ENCODE measurements around the gene SLC9A5. TPM values are rescaled to one million over a fixed set of nuclear protein-coding genes. Genes with fewer than 3 reads are reported as not detected.

Gene SLC9A5
- total and polyA plus RNA-seq, 2 experiments from 2014 or later, result 4.5 to 5.4 TPM

DNA sequence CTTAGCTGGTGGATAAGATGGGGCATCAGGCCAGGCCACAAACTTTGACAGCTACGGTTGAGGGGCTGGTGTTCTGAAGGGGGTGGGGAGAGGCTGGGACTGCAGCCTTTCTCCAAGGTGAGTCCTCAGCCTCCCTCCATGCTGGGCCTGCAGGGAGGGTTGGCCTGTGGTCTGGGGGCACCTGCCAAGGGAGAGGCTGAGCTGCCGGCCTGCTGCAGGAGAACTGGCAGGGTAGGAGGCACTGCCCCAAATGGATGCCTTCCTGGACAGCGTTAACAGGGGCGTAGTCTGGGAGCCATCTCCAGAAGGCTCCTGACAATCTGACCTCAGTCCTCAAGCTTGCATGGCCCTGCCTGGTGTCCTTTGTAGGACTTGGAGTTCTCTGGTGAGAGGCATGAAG lies 44.7 kb upstream of the SLC9A5 start:
- no peak overlapping the region for H3K27ac ChIP-seq (ENCODE audit: low read depth)
- H4K20me1 ChIP-seq (replicated peaks; ENCODE audit: insufficient read depth), result no peaks in the 10 kb centered on the region
- H2AFZ ChIP-seq, result no peak overlapping the region
- H3K79me2 ChIP-seq (replicated peaks; ENCODE audit: insufficient read depth), result no peaks in the 10 kb centered on the region
- no peak overlapping the region for H3K4me3 ChIP-seq
- H3K4me2 ChIP-seq, result no peak overlapping the region
- ATAC-seq (no peak), DNase-seq (ENCODE audit: low spot score) (no peak)
- TF ChIP-seq EZH2 (IDR thresholded peaks at IDR 0.05; ENCODE audit: low read depth, unreplicated experiment) (no peak), EZH2phosphoT487 (IDR thresholded peaks at IDR 0.05; ENCODE audit: unreplicated experiment) (no peak), CREB1 (CRISPR knock-in tag; IDR thresholded peaks at IDR 0.05; ENCODE audit: low read depth) (no peak), JUNB (IDR thresholded peaks at IDR 0.05; ENCODE audit: unreplicated experiment) (no peak), ZNF331 (CRISPR knock-in tag; IDR thresholded peaks at IDR 0.05; ENCODE audit: low read depth) (no peak), ZNF114 (CRISPR knock-in tag; IDR thresholded peaks at IDR 0.05) (no peak), POLR2AphosphoS5 (IDR thresholded peaks at IDR 0.05; ENCODE audit: low read depth) (no peak), STAT1 (IDR thresholded peaks at IDR 0.05; ENCODE audit: unreplicated experiment) (no peak)
- TF ChIP-seq, protein P1, sequence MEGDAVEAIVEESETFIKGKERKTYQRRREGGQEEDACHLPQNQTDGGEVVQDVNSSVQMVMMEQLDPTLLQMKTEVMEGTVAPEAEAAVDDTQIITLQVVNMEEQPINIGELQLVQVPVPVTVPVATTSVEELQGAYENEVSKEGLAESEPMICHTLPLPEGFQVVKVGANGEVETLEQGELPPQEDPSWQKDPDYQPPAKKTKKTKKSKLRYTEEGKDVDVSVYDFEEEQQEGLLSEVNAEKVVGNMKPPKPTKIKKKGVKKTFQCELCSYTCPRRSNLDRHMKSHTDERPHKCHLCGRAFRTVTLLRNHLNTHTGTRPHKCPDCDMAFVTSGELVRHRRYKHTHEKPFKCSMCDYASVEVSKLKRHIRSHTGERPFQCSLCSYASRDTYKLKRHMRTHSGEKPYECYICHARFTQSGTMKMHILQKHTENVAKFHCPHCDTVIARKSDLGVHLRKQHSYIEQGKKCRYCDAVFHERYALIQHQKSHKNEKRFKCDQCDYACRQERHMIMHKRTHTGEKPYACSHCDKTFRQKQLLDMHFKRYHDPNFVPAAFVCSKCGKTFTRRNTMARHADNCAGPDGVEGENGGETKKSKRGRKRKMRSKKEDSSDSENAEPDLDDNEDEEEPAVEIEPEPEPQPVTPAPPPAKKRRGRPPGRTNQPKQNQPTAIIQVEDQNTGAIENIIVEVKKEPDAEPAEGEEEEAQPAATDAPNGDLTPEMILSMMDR (conservative IDR thresholded peaks at IDR 0.05; ENCODE audit: low read depth in 2 of 2), result no peak
- TF ChIP-seq, protein P2, sequence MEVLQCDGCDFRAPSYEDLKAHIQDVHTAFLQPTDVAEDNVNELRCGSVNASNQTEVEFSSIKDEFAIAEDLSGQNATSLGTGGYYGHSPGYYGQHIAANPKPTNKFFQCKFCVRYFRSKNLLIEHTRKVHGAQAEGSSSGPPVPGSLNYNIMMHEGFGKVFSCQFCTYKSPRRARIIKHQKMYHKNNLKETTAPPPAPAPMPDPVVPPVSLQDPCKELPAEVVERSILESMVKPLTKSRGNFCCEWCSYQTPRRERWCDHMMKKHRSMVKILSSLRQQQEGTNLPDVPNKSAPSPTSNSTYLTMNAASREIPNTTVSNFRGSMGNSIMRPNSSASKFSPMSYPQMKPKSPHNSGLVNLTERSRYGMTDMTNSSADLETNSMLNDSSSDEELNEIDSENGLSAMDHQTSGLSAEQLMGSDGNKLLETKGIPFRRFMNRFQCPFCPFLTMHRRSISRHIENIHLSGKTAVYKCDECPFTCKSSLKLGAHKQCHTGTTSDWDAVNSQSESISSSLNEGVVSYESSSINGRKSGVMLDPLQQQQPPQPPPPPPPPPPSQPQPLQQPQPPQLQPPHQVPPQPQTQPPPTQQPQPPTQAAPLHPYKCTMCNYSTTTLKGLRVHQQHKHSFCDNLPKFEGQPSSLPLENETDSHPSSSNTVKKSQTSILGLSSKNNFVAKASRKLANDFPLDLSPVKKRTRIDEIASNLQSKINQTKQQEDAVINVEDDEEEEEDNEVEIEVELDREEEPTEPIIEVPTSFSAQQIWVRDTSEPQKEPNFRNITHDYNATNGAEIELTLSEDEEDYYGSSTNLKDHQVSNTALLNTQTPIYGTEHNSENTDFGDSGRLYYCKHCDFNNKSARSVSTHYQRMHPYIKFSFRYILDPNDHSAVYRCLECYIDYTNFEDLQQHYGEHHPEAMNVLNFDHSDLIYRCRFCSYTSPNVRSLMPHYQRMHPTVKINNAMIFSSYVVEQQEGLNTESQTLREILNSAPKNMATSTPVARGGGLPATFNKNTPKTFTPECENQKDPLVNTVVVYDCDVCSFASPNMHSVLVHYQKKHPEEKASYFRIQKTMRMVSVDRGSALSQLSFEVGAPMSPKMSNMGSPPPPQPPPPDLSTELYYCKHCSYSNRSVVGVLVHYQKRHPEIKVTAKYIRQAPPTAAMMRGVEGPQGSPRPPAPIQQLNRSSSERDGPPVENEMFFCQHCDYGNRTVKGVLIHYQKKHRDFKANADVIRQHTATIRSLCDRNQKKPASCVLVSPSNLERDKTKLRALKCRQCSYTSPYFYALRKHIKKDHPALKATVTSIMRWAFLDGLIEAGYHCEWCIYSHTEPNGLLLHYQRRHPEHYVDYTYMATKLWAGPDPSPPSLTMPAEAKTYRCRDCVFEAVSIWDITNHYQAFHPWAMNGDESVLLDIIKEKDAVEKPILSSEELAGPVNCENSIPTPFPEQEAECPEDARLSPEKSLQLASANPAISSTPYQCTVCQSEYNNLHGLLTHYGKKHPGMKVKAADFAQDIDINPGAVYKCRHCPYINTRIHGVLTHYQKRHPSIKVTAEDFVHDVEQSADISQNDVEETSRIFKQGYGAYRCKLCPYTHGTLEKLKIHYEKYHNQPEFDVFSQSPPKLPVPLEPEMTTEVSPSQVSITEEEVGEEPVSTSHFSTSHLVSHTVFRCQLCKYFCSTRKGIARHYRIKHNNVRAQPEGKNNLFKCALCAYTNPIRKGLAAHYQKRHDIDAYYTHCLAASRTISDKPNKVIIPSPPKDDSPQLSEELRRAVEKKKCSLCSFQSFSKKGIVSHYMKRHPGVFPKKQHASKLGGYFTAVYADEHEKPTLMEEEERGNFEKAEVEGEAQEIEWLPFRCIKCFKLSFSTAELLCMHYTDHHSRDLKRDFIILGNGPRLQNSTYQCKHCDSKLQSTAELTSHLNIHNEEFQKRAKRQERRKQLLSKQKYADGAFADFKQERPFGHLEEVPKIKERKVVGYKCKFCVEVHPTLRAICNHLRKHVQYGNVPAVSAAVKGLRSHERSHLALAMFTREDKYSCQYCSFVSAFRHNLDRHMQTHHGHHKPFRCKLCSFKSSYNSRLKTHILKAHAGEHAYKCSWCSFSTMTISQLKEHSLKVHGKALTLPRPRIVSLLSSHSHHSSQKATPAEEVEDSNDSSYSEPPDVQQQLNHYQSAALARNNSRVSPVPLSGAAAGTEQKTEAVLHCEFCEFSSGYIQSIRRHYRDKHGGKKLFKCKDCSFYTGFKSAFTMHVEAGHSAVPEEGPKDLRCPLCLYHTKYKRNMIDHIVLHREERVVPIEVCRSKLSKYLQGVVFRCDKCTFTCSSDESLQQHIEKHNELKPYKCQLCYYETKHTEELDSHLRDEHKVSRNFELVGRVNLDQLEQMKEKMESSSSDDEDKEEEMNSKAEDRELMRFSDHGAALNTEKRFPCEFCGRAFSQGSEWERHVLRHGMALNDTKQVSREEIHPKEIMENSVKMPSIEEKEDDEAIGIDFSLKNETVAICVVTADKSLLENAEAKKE (CRISPR knock-in tag; IDR thresholded peaks at IDR 0.05), result no peak
- TF ChIP-seq, protein P3, sequence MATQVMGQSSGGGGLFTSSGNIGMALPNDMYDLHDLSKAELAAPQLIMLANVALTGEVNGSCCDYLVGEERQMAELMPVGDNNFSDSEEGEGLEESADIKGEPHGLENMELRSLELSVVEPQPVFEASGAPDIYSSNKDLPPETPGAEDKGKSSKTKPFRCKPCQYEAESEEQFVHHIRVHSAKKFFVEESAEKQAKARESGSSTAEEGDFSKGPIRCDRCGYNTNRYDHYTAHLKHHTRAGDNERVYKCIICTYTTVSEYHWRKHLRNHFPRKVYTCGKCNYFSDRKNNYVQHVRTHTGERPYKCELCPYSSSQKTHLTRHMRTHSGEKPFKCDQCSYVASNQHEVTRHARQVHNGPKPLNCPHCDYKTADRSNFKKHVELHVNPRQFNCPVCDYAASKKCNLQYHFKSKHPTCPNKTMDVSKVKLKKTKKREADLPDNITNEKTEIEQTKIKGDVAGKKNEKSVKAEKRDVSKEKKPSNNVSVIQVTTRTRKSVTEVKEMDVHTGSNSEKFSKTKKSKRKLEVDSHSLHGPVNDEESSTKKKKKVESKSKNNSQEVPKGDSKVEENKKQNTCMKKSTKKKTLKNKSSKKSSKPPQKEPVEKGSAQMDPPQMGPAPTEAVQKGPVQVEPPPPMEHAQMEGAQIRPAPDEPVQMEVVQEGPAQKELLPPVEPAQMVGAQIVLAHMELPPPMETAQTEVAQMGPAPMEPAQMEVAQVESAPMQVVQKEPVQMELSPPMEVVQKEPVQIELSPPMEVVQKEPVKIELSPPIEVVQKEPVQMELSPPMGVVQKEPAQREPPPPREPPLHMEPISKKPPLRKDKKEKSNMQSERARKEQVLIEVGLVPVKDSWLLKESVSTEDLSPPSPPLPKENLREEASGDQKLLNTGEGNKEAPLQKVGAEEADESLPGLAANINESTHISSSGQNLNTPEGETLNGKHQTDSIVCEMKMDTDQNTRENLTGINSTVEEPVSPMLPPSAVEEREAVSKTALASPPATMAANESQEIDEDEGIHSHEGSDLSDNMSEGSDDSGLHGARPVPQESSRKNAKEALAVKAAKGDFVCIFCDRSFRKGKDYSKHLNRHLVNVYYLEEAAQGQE (IDR thresholded peaks at IDR 0.05; ENCODE audit: unreplicated experiment), result no peak
- no peaks in the 10 kb centered on the region for H3K4me1 ChIP-seq (ENCODE audit: insufficient read depth)
- H3K36me3 Mint-ChIP-seq (ENCODE audit: low read depth), result peaks cover 5% of the 10 kb centered on the region; the same call in 1 of the 3 replicates
- H3K27me3 ChIP-seq (ENCODE audit: insufficient read depth), result no peaks in the 10 kb centered on the region
- H3K9me2 ChIP-seq (ENCODE audit: insufficient read depth), result no peaks in the 10 kb centered on the region
- no peaks in the 10 kb centered on the region; the same call in 1 of the 2 replicates for H3F3A ChIP-seq (replicated peaks; ENCODE audit: low read depth)
- peaks cover 13% of the 10 kb centered on the region for H3K27me3 Mint-ChIP-seq (ENCODE audit: insufficient read depth, low read depth, poor library complexity)
- H3K4me1 Mint-ChIP-seq, result peaks cover 7% of the 10 kb centered on the region
- H3K36me3 ChIP-seq (ENCODE audit: insufficient read depth), result no peaks in the 10 kb centered on the region
- no peak overlapping the region for H3K4me3 Mint-ChIP-seq
- no peak overlapping the region for H3K27ac Mint-ChIP-seq
- H3K9me3 Mint-ChIP-seq, result no peaks in the 10 kb centered on the region
